GM21717 (cell line): ENCODE measurements around the gene MPPED2.

Experiments used
- ATAC-seq: cut with Tn5 transposase; IDR thresholded peaks from one replicate; pipeline ENCODE4 v1.9.1; 2021; ENCODE audit warnings: mild to moderate bottlenecking, moderate library complexity; ENCODE audit not compliant: unreplicated experiment

The MPPED2 gene

GRCh38 chr11:30455025-30455424 lies 131.1 kb downstream of the MPPED2 start:
- no peak for ATAC-seq

DNA sequence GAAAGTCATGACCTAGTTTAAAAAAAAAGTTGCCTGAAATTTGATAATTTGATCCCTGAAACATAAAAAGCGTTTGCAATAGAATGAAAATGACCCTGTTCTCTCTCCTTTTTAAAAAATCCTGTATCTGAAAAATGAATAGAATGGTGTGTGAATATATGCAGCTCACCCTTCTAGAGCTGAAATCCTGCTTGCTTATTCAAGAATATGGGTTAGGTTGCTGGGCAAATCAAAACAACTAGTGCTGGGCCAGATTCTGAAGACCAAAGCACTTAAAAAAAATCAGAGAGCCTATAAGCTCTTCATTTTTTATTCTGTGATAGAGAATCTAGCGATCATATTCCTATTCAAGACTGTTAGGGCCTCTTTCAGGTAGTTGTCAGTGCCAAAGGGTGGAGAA lies 131.6 kb downstream of the MPPED2 start:
- ATAC-seq, result no peak

DNA sequence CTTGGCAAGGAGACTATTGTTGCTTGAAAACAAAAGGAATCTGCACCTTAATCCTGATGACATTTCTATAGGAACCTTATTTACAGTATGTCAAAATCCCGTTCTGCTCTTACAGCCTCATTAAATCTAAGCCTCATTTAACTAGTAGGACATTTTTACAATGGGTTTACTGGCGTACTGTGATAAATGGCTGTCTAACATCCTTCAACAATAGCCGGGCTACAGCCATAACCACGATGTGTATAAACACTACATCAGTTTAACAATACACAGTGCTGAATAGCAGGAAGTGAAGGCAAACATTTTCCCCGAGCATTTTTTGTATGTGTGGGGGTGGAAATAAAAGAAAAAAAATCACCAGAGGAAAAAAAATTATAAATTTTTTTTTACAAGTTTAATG lies 132.0 kb downstream of the MPPED2 start:
- no peak for ATAC-seq

- no peak for ATAC-seq
These were observed 132.4 kb downstream of the MPPED2 start for GRCh38 chr11:30453705-30454104.

- no peak for ATAC-seq
These were observed 133.3 kb downstream of the MPPED2 start for GRCh38 chr11:30452842-30453241.

GRCh38 chr11:30452114-30452513 lies 134.0 kb downstream of the MPPED2 start:
- ATAC-seq, result no peak

- ATAC-seq, result no peak
These were observed 134.5 kb downstream of the MPPED2 start for GRCh38 chr11:30451626-30452025.

GRCh38 chr11:30451167-30451566 lies 135.0 kb downstream of the MPPED2 start:
- ATAC-seq, result no peak

DNA sequence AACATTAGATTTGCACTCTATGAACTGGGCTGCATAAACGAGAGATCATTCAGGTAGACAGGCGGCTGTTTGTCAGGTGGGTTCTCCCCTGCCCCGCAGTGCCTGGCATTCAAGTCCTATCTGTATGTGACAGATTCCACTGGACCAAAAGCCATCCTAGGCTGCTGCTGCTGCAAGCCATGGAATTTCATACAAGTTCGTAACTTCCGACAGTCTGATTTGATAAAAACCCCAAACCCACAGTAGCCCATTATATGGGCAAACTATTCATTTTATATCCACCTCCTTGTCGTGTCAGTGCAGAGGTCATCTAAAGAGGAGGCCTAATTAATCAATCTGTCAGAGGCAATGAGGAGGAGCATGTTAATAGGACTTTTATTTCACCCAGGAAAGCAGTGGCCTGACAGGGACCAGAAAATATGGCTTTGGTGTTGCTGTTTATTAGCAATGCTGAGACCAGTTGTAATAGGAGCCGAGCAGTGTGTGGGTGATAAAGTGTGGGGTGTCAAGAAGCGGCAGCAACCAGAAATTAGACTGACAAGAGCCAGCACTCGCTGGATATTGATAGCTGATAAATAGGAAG lies 139.0 kb downstream of the MPPED2 start:
- no peak for ATAC-seq

- ATAC-seq, result no peak
These were observed 139.6 kb downstream of the MPPED2 start for GRCh38 chr11:30446520-30446919.

GRCh38 chr11:30445056-30445455 lies 141.1 kb downstream of the MPPED2 start:
- no peak for ATAC-seq

DNA sequence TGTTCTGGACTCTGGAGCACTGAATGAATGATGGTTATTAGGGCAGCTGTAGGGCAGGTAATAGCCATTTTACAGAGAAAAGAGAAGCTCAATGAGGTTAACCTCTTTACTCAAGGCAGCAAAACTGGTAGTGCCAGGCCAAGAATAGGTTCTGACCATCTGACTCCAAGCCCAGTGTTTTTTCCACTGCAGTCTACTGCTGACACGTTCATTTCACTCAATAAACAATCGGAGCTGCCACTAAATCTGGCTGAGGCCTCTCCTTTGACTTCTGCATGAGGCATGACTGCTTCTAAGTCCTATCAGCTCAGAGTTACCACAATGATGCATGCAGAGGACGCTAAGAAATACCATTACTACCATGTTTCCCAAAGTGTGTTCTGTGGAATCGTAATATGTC lies 145.6 kb downstream of the MPPED2 start:
- no peak for ATAC-seq

GRCh38 chr11:30436801-30437200 lies 149.4 kb downstream of the MPPED2 start:
- no peak for ATAC-seq

DNA sequence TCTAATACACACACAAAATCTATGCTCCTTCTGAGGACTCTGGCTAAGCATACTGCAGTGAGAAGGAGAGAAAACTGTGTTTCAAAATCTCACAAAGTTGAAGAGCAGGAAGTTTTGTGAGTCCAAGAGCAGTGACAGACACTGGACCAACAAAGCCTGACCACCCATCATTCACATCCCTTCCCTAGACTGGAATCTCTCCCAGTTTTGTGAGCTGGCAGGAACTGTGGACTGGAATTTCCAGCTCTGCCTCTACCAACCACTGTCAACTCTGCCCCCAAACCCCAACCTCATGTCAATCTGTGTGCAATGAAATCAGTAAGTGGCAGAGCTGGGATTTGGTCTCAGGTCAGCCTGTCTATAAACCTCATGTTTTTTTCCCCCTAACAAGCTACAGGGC lies 150.7 kb downstream of the MPPED2 start:
- no peak for ATAC-seq

DNA sequence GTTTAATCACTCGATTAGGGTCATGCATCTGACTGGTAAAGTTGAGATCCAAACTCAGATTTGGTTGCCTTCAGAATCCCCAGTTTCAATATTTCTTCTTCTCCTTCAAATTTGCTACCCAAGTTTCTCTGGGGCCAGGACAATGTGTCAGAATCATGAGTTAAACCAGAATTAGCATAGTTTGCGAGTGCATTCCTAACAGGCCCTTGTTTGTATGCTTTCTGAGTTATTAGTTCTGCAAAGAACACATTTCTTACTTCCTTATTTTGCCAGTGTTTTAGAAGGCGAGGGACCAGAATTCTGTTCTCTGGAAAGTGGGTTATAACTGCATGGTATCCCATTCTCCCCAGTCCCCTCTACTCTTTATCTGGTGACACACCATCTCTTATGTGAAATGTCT lies 151.3 kb downstream of the MPPED2 start:
- ATAC-seq, result no peak

GRCh38 chr11:30433831-30434230 lies 152.3 kb downstream of the MPPED2 start:
- ATAC-seq, result no peak

DNA sequence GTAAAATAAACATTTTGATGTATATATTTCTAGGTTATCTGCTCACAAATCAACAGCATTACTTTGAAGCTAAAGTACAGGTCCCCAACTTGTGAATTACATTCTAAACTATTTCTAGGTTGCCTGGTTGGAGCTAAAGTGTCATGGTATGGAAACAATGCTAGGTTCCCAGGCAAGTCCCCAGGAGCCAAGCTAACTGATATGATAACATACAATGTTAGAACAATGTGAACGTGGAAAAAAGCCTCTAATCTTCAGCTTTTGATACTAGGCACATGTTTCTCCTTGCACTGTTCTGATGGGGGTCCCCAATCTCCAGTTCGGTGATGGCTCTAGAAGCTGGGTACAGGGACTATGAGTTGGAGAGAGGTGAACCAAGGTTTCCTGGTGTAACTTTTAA lies 153.4 kb downstream of the MPPED2 start:
- ATAC-seq, result no peak

DNA sequence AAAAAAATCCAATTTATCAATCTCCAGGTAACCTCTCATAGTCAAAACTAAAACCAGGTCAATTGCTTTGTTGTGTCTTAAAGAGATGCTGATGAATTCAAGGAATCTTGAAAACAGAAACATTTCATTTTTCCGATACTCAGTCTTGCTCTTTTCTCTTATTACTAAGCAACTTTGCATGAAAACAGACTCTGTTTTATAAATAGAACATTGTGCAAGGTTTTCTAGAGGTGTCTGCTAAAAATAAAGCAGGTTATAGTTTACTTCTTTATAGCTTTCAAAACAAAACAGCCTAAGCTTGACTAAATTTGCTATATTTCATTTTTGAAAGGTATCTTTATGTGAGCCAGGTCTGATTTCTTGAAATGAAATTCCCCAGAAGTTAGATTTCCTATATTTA lies 154.0 kb downstream of the MPPED2 start:
- no peak for ATAC-seq

GRCh38 chr11:30431127-30431814 lies 154.9 kb downstream of the MPPED2 start:
- ATAC-seq, result no peak

DNA sequence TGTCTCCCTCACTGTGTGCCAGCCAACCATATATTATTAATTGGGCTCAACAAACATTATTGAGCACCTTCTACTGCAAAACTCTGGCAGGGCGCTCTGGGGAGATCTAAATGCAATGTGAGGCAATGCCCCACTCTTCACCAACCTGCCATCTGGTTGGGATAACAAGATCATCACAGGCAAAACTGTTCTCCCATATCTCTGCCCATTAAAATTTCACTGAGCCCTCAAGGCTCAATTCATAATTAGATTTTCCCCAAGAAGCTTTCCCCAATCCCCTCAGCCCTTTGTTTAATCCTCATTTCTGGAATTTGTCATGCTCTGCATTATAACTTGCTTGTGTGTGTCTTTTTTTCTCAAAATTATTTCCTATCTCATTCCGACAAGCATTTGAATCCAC lies 156.6 kb downstream of the MPPED2 start:
- no peak for ATAC-seq

GRCh38 chr11:30426781-30427180 lies 159.4 kb downstream of the MPPED2 start:
- no peak for ATAC-seq

GRCh38 chr11:30424844-30425243 lies 161.3 kb downstream of the MPPED2 start:
- no peak for ATAC-seq

- ATAC-seq, result no peak
These were observed 161.8 kb downstream of the MPPED2 start for GRCh38 chr11:30424321-30424720.
